Effector memory CD4-positive, alpha-beta T cell (primary cell): ENCODE results near the gene CEMIP2.

Experiments
- DNase-seq, 3 donors: peaks; one replicate each; pipeline ENCODE4 v3.0.0-alpha.2; 2020
- H3K27ac ChIP-seq: 2 replicates; pipeline ENCODE4 v1.7.0; 2013; ENCODE audit warnings: mild to moderate bottlenecking, low read length, moderate library complexity; ENCODE audit not compliant: insufficient read depth, poor library complexity, severe bottlenecking
- H3K27me3 ChIP-seq: replicated peaks from 2 replicates; pipeline ENCODE4 v1.7.0; 2013; ENCODE audit warnings: mild to moderate bottlenecking, low read length; ENCODE audit not compliant: insufficient read depth, control insufficient read depth, poor library complexity, severe bottlenecking
- H3K36me3 ChIP-seq: 2 replicates; pipeline ENCODE4 v1.7.0; 2013; ENCODE audit warnings: mild to moderate bottlenecking, low read length, moderate library complexity; ENCODE audit not compliant: control insufficient read depth, insufficient read depth
- H3K4me1 ChIP-seq: 2 replicates; pipeline ENCODE4 v1.7.0; 2013; ENCODE audit warnings: low read length, mild to moderate bottlenecking; ENCODE audit not compliant: control insufficient read depth, insufficient read depth, poor library complexity, severe bottlenecking
- H3K4me3 ChIP-seq: 2 replicates; pipeline ENCODE4 v1.7.0; 2013; ENCODE audit warnings: low read length, low read depth, mild to moderate bottlenecking; ENCODE audit not compliant: insufficient read depth, poor library complexity, severe bottlenecking
- H3K9me3 ChIP-seq: 2 replicates; pipeline ENCODE4 v1.7.0; 2013; ENCODE audit warnings: mild to moderate bottlenecking, low read length, moderate library complexity; ENCODE audit not compliant: control insufficient read depth

CEMIP2 gene

GRCh38 chr9:71719562-71719961 lies 48.8 kb downstream of the CEMIP2 start:
- Histone ChIP-seq H3K27ac (no peak overlapping the region), H3K9me3 (no peaks in the 10 kb centered on the region), H3K36me3 (peaks cover 31% of the 10 kb centered on the region), H3K4me1 (no peaks in the 10 kb centered on the region), H3K4me3 (no peak overlapping the region), H3K27me3 (no peaks in the 10 kb centered on the region)
- no peak for DNase-seq

- H3K27me3 ChIP-seq, result no peaks in the 10 kb centered on the region
- no peaks in the 10 kb centered on the region for H3K9me3 ChIP-seq
- no peak overlapping the region for H3K27ac ChIP-seq
- no peaks in the 10 kb centered on the region for H3K4me1 ChIP-seq
- peaks cover 36% of the 10 kb centered on the region for H3K36me3 ChIP-seq
- H3K4me3 ChIP-seq, result no peak overlapping the region
- no peak for DNase-seq
Measured at GRCh38 chr9:71719088-71719487, 49.2 kb downstream of the CEMIP2 start.

- DNase-seq, result no peak
- H3K27me3 ChIP-seq, result no peaks in the 10 kb centered on the region
- H3K27ac ChIP-seq, result no peak overlapping the region
- no peak overlapping the region for H3K4me3 ChIP-seq
- no peaks in the 10 kb centered on the region for H3K9me3 ChIP-seq
- no peaks in the 10 kb centered on the region for H3K4me1 ChIP-seq
- peaks cover 47% of the 10 kb centered on the region for H3K36me3 ChIP-seq
Measured at GRCh38 chr9:71716138-71716909, 52.0 kb downstream of the CEMIP2 start.

- H3K4me1 ChIP-seq, result no peaks in the 10 kb centered on the region
Measured at GRCh38 chr9:71710856-71711255, 57.5 kb downstream of the CEMIP2 start.

GRCh38 chr9:71710201-71710600 lies 58.1 kb downstream of the CEMIP2 start:
- no peaks in the 10 kb centered on the region for H3K9me3 ChIP-seq
- no peak overlapping the region for H3K27ac ChIP-seq
- H3K27me3 ChIP-seq, result no peaks in the 10 kb centered on the region

More at GRCh38 chr9:71710856-71711255, 57.5 kb downstream of the CEMIP2 start:
- H3K27ac ChIP-seq, result no peak overlapping the region
- H3K4me3 ChIP-seq, result no peak overlapping the region
- no peaks in the 10 kb centered on the region for H3K9me3 ChIP-seq
- no peaks in the 10 kb centered on the region for H3K27me3 ChIP-seq
- DNase-seq, result no peak
- peaks cover 61% of the 10 kb centered on the region for H3K36me3 ChIP-seq

DNA sequence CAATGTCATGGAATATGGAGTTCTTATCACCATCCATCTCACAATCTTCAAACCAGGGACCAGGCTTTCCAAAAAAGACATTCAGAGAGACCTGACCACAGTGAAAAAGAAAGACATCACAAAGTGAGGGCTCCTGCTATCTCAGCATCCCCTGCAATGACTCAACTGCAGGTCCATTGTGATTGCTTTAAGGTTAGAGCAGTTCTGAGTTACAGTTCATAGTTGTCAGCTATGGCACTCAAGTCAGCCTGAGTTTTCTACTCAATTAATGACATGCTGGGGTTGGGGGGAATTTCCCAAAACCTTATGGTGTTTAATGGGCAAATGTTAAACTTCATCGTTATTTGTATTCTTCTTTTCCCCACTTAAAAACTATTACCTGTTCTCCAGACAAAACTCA lies 58.9 kb downstream of the CEMIP2 start:
- Histone ChIP-seq H3K36me3 (peaks cover 67% of the 10 kb centered on the region), H3K27me3 (no peaks in the 10 kb centered on the region), H3K27ac (no peak overlapping the region), H3K4me3 (no peak overlapping the region), H3K4me1 (no peaks in the 10 kb centered on the region), H3K9me3 (no peaks in the 10 kb centered on the region)
- DNase-seq, result no peak

More at GRCh38 chr9:71710201-71710600, 58.1 kb downstream of the CEMIP2 start:
- H3K36me3 ChIP-seq, result peaks cover 62% of the 10 kb centered on the region
- no peaks in the 10 kb centered on the region for H3K4me1 ChIP-seq
- DNase-seq, result no peak
- H3K4me3 ChIP-seq, result no peak overlapping the region

DNA sequence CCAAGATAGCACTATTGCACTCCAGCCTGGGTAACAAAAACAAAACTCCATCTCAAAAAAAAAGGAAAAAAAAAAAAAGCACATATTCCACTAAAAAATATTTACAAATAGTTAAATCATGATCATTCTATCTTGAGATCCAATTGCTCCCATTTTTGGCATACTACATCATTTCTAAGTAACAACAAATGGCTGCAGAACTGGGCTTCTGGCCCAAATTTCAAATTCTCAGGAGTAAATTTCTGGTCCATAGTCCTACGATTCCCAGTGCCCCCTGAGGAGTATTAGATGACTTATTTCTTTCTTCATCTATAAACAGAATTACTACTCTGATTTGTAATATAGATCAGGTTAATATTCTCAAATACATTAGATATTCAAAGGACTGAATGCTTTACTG lies 62.1 kb downstream of the CEMIP2 start:
- no peaks in the 10 kb centered on the region for H3K9me3 ChIP-seq
- H3K36me3 ChIP-seq, result peaks cover 52% of the 10 kb centered on the region
- no peak for DNase-seq
- H3K4me1 ChIP-seq, result no peaks in the 10 kb centered on the region
- H3K4me3 ChIP-seq, result no peak overlapping the region
- H3K27ac ChIP-seq, result no peak overlapping the region
- H3K27me3 ChIP-seq, result no peaks in the 10 kb centered on the region

DNA sequence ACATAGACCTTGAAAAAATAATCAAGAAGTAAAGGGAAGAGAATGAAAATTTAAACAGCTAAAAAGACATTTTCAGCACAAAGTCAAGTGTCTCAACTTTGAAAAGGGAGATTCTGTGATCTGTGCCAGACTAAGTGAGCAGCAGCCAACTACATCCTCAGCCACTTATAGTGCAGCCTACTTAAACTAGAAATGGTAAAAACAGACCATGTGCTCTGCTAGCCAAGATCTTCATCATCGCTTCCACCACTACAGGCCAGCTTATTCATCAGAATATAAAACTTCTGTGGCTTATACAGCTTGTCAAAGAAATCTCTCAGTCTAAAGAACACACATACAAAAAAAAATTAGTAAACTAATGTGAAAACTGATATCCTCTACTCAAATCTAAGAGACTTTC lies 63.5 kb downstream of the CEMIP2 start:
- Histone ChIP-seq H3K4me3 (no peak overlapping the region), H3K9me3 (no peaks in the 10 kb centered on the region), H3K4me1 (no peaks in the 10 kb centered on the region), H3K27ac (no peak overlapping the region), H3K36me3 (peaks cover 60% of the 10 kb centered on the region), H3K27me3 (no peaks in the 10 kb centered on the region)
- no peak for DNase-seq

DNA sequence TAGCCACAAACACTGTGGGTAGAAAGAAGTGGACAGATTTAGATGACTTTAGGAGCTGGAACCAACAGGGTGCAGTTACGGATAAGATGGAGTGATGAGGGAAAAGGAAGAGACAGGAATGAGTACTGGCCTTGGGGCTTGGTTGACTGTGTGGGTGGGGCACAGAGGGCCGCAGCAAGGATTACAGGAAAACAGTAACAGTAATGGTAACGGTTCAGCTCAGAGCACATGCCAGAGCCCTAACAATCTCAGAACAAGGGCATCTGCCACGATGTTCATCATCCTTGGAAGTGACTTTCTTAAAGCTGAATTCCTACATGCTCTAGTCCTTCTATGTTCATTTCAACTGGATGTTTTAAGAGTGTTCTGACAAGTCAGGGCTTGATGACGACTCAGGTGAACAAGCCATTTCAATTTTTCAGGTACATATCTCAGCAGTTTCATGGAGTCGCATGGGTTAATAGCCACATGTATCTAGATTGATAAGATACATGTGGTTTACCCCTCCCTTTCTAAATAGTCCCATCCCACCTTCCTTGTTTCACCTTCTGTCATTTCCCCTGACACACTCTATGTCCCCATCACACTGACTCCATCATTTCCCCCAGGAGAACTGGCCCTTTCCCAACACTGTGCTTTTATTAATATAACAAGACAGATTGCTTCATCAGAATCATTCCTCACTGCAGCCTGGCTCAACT lies 65.0 kb downstream of the CEMIP2 start:
- no peak for DNase-seq

DNA sequence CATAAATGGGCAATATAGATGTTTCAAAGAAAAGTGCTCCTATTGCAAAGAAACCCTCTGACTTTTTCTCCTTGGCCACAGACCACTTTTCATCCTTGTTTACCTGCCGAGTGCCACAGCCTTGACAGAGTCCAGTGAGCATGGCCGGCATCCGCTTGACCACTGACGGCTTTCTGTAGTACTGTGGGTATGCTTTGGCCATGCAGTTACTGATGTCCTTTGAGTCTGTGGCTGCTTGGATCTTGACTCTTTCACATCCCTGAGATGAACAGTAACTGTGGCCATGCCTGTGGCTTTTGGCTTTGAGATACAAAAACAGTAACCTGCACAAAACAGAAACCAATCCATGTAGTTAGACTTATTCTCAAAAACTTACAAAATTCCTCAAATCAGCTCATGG lies 70.4 kb downstream of the CEMIP2 start:
- Histone ChIP-seq H3K36me3 (peaks cover 50% of the 10 kb centered on the region), H3K27me3 (no peaks in the 10 kb centered on the region), H3K9me3 (no peaks in the 10 kb centered on the region), H3K4me1 (no peaks in the 10 kb centered on the region), H3K4me3 (no peak overlapping the region), H3K27ac (no peak overlapping the region)
- DNase-seq, result no peak

More for the DNA sequence above, 65.0 kb downstream of the CEMIP2 start:
- H3K27me3 ChIP-seq, result no peaks in the 10 kb centered on the region
- H3K9me3 ChIP-seq, result no peaks in the 10 kb centered on the region
- no peak overlapping the region for H3K27ac ChIP-seq
- H3K4me3 ChIP-seq, result no peak overlapping the region
- peaks cover 60% of the 10 kb centered on the region for H3K36me3 ChIP-seq
- no peaks in the 10 kb centered on the region for H3K4me1 ChIP-seq
